K562 (cell line): ENCODE data around the gene CSNK1A1L.

Source experiments
- BRD4 ChIP-seq: fragments of 200-600 bp; sonication (generic); IDR thresholded peaks from 2 replicates; pipeline ENCODE4 v1.6.1; 2017; ENCODE audit warnings: inconsistent platforms
- CGGBP1 ChIP-seq: fragments of 250-450 bp; sonication (Bioruptor Pico); IDR thresholded peaks from 2 replicates; pipeline ENCODE4 v1.9.0; 2021; ENCODE audit warnings: mild to moderate bottlenecking
- ELK1 ChIP-seq: sonication (generic); formaldehyde crosslinking; IDR thresholded peaks from 2 replicates; pipeline ENCODE4 v1.8.1; 2022; ENCODE audit warnings: missing genetic modification reagents
- EP300 ChIP-seq: IDR thresholded peaks from 2 replicates; pipeline ENCODE4 v1.6.1; 2012; ENCODE audit warnings: low read length, improper control_type of control experiment
- HBP1 ChIP-seq: fragments of 450-650 bp; formaldehyde crosslinking; IDR thresholded peaks from 2 replicates; pipeline ENCODE4 v1.4.0; 2022; ENCODE audit warnings: missing genetic modification characterization
- MCM2 ChIP-seq: fragments of 450-650 bp; IDR thresholded peaks from 2 replicates; pipeline ENCODE4 v1.6.1; 2017; ENCODE audit warnings: low read depth, mild to moderate bottlenecking
- NRF1 ChIP-seq, 2 experiments: fragments of 450-650 bp; IDR thresholded peaks in 1 of 2; conservative IDR thresholded peaks in 1 of 2; 2 replicates each; pipeline ENCODE4 v1.6.1; 2014; ENCODE audit warnings: mild to moderate bottlenecking in 2 of 2
- ZBTB1 ChIP-seq: sonication (generic); formaldehyde crosslinking; IDR thresholded peaks from 2 replicates; pipeline ENCODE4 v1.8.1; 2023; ENCODE audit warnings: missing genetic modification reagents, low read depth, mild to moderate bottlenecking, borderline replicate concordance
- ZNF511 ChIP-seq: sonication (generic); formaldehyde crosslinking; IDR thresholded peaks from 2 replicates; pipeline ENCODE4 v1.8.0; 2022; ENCODE audit warnings: mild to moderate bottlenecking, missing genetic modification reagents

- TF ChIP-seq ZNF511, result no peak
- TF ChIP-seq ZBTB1 (CRISPR knock-in tag), result no peak
- TF ChIP-seq BRD4, result no peak
- no peak for TF ChIP-seq CGGBP1
- no peak for TF ChIP-seq MCM2
- TF ChIP-seq ELK1 (CRISPR knock-in tag), result no peak
- TF ChIP-seq HBP1 (CRISPR knock-in tag), result no peak
- TF ChIP-seq EP300, result no peak
- no peak for TF ChIP-seq NRF1 (conservative IDR thresholded peaks at IDR 0.05 in 1 of 2, IDR thresholded peaks at IDR 0.05 in 1 of 2)
Observed at GRCh38 chr13:37094840-37095239, 10.6 kb downstream of the CSNK1A1L start.
